Mesenteric fat pad (tissue), 1 donor: ENCODE measurements around the gene EIF2S1. TPM values are rescaled to one million over a fixed set of nuclear protein-coding genes. Genes with fewer than 3 reads are reported as not detected.

Experiments
- DNase-seq: peaks from one replicate; pipeline ENCODE4 v3.0.0-alpha.2; 2020; ENCODE audit warnings: low spot score
- total RNA-seq: library from RNA; stranded (reverse); fragmentation: NEBNext Ultra II Directional; extraction: Animal tissue kit (Norgen Biotek cat#: 25700); gene quantifications from one replicate; pipeline ENCODE4 v1.2.1, GENCODE V29; 2021
- donor health status: DM: yes; HTN: yes; CAD: no.

Gene EIF2S1
- total RNA-seq, 1 donor from 2014 or later: 91.2 TPM

- DNase-seq: no peak
Measured at GRCh38 chr14:67371247-67372148, 11.4 kb downstream of the EIF2S1 start.

GRCh38 chr14:67372833-67373232 is 12.7 kb downstream of the EIF2S1 start:
- DNase-seq: no peak

- no peak for DNase-seq
Measured at GRCh38 chr14:67373347-67373746, 13.2 kb downstream of the EIF2S1 start.

GRCh38 chr14:67377916-67378315 is 17.8 kb downstream of the EIF2S1 start:
- no peak for DNase-seq

- DNase-seq: no peak
Measured at GRCh38 chr14:67385120-67385519, 25.0 kb downstream of the EIF2S1 start.

- DNase-seq: no peak
Measured at GRCh38 chr14:67385618-67386017, 25.5 kb downstream of the EIF2S1 start.

- DNase-seq: no peak
Measured at GRCh38 chr14:67387195-67387594, 27.1 kb downstream of the EIF2S1 start.

- no peak for DNase-seq
Measured at GRCh38 chr14:67389275-67389674, 29.1 kb downstream of the EIF2S1 start.

- DNase-seq: no peak
Measured at GRCh38 chr14:67389811-67390534, 29.8 kb downstream of the EIF2S1 start.

- no peak for DNase-seq
Measured at GRCh38 chr14:67391268-67391667, 31.1 kb downstream of the EIF2S1 start.

- DNase-seq: no peak
Measured at GRCh38 chr14:67392123-67392522, 32.0 kb downstream of the EIF2S1 start.

GRCh38 chr14:67392800-67393199 is 32.7 kb downstream of the EIF2S1 start:
- no peak for DNase-seq

- no peak for DNase-seq
Measured at GRCh38 chr14:67393689-67394088, 33.6 kb downstream of the EIF2S1 start.

- no peak for DNase-seq
Measured at GRCh38 chr14:67395086-67395875, 35.2 kb downstream of the EIF2S1 start.

- no peak for DNase-seq
Measured at GRCh38 chr14:67395876-67396189, 35.7 kb downstream of the EIF2S1 start.

GRCh38 chr14:67396381-67396970 is 36.3 kb downstream of the EIF2S1 start:
- no peak for DNase-seq

- no peak for DNase-seq
Measured at GRCh38 chr14:67397536-67397935, 37.4 kb downstream of the EIF2S1 start.

GRCh38 chr14:67400434-67400833 is 40.3 kb downstream of the EIF2S1 start:
- no peak for DNase-seq

- DNase-seq: peak; percentile 75
Measured at GRCh38 chr14:67405771-67406170, 45.6 kb downstream of the EIF2S1 start.

GRCh38 chr14:67408122-67408801 is 48.1 kb downstream of the EIF2S1 start:
- peak; percentile 18 for DNase-seq

GRCh38 chr14:67409461-67409860 is 49.3 kb downstream of the EIF2S1 start:
- DNase-seq: peak; percentile 51
